ENCODE results near the gene PLET1. TPM values are rescaled to one million over a fixed set of nuclear protein-coding genes. Genes with fewer than 3 reads are reported as not detected.
"Not testable (repeated sequence)": the region's sequence is repeated elsewhere in the genome, so short reads cannot be mapped to it uniquely, and the experiment has no call there.

The PLET1 gene
- total RNA-seq, 4 donors from 2014 or later: not detected

- no peak overlapping the region for H3K4me3 ChIP-seq (ENCODE audit: low read depth, poor library complexity, severe bottlenecking)
- no peak for DNase-seq (ENCODE audit: low spot score in 2 of 2)
- 55 to 71% methylated on average over 3 of the region's 3 CpGs for WGBS, 2 donors
- intact Hi-C loops (cut with DNase I; ENCODE audit: low total_unique reads): loop anchor here (10.0 kb wide), 1 partner anchor 1073 kb away; no protein-coding TSS in a partner anchor
- no peak for TF ChIP-seq POLR2A (IDR thresholded peaks at IDR 0.05)
Observed at GRCh38 chr11:112212290-112212689, 48.4 kb downstream of the PLET1 start.

DNA sequence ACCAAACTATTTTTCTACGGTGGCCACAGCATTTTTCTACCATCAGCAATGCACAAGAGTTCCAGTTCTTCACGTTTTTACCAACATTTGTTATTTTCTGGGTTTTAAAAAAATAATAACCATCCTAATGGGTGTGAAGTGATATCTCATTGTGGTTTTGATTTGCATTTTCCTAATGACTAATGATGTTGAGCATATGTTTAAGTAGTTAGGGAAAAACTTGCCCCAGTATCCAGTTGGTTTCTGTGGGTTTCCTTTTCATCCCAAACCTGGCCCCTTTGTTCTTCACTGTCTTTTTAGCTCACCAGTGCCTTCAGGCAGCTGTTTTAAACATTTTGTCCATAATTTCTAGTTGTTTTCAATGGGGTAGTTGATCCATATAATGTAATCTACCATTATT is 49.1 kb downstream of the PLET1 start:
- intact Hi-C loops (cut with DNase I; ENCODE audit: low total_unique reads): loop anchor here (10.0 kb wide), 1 partner anchor 1073 kb away; no protein-coding TSS in a partner anchor
- H3K4me3 ChIP-seq (ENCODE audit: low read depth, poor library complexity, severe bottlenecking): no peak overlapping the region
- WGBS, 2 donors: 50 to 52% methylated on average over 2 of the region's 2 CpGs
- no peak for DNase-seq (ENCODE audit: low spot score in 2 of 2)
- no peak for TF ChIP-seq CTCF (IDR thresholded peaks at IDR 0.05)
- no peak for TF ChIP-seq POLR2A (IDR thresholded peaks at IDR 0.05)

DNA sequence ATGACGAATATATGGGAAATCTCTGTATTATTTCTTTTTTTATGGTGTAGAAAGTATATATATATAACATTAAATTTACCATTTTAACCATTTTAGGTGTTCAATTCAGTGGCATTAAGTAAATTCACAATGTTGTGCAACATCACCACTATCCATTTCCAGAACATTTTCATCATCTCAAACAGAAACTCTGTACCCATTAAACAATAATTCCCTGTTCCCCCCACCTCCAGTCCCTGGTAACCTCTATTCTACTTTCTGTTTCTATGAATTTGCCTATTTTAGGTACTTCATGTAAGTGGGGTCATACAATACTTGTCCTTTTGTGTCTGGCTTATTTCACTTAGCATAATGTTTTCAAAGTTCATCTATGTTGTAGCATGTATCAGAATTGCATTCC is 49.8 kb downstream of the PLET1 start:
- TF ChIP-seq CTCF (IDR thresholded peaks at IDR 0.05) (no peak), POLR2A (IDR thresholded peaks at IDR 0.05) (no peak)
- WGBS, 2 donors: 75 to 83% methylated on average over 1 of the region's 1 CpG
- DNase-seq (ENCODE audit: low spot score in 2 of 2): no peak
- H3K4me3 ChIP-seq (ENCODE audit: low read depth, poor library complexity, severe bottlenecking): no peak overlapping the region
- intact Hi-C loops (cut with DNase I; ENCODE audit: low total_unique reads): loop anchor here (10.0 kb wide), 1 partner anchor 1074 kb away; no protein-coding TSS in a partner anchor

GRCh38 chr11:112206071-112206470 is 54.6 kb downstream of the PLET1 start:
- TF ChIP-seq POLR2A (IDR thresholded peaks at IDR 0.05): no peak
- no peak for TF ChIP-seq CTCF (IDR thresholded peaks at IDR 0.05)
- intact Hi-C loops (cut with DNase I; ENCODE audit: low total_unique reads): no loop called here
- 94 to 97% methylated on average over 18 to 23 of the region's 23 CpGs for WGBS, 2 donors
- no peak overlapping the region for H3K4me3 ChIP-seq (ENCODE audit: low read depth, poor library complexity, severe bottlenecking)
- DNase-seq (ENCODE audit: low spot score in 2 of 2): peak in 1 of 2 donors; percentile 85

GRCh38 chr11:112200252-112200651 is 60.4 kb downstream of the PLET1 start:
- DNase-seq (ENCODE audit: low spot score in 2 of 2): no peak
- TF ChIP-seq POLR2A (IDR thresholded peaks at IDR 0.05) (no peak), CTCF (IDR thresholded peaks at IDR 0.05) (no peak)
- WGBS, 2 donors: 22 to 26% methylated on average over 2 of the region's 2 CpGs
- H3K4me3 ChIP-seq (ENCODE audit: low read depth, poor library complexity, severe bottlenecking): no peak overlapping the region
- intact Hi-C loops (cut with DNase I; ENCODE audit: low total_unique reads): no loop called here

- intact Hi-C loops (cut with DNase I; ENCODE audit: low total_unique reads); H3K4me3 ChIP-seq (ENCODE audit: low read depth, poor library complexity, severe bottlenecking); DNase-seq (ENCODE audit: low spot score in 2 of 2): not testable (repeated sequence)
- 80 to 86% methylated on average over 4 of the region's 4 CpGs for WGBS, 2 donors
Observed at GRCh38 chr11:112199101-112199500, 61.6 kb downstream of the PLET1 start.

Other genes with a start within 250 kb of the PLET1 start
- gene DLAT, start 235.5 kb downstream of the PLET1 start, total RNA-seq: 10 to 100 TPM; 18.1 to 32.1 (median 23.8) TPM
- gene PIH1D2, start 186.8 kb downstream of the PLET1 start, total RNA-seq: 1 to 10 TPM in 2 of 4 donors, under 1 TPM in 2; 0.38 to 2.4 (median 0.90) TPM
- 10 to 100 TPM in 3 of 4 donors, 1 to 10 TPM in 1; 8.5 to 15.6 (median 12.3) TPM for gene NKAPD1, start 186.6 kb downstream of the PLET1 start, total RNA-seq
- 10 to 100 TPM; 12.4 to 49.0 (median 29.9) TPM for gene TIMM8B, start 174.1 kb downstream of the PLET1 start, total RNA-seq
- gene SDHD, start 174.0 kb downstream of the PLET1 start, total RNA-seq: 100 to 1,000 TPM in 2 of 4 donors, 10 to 100 TPM in 2; 60.9 to 142 (median 98.9) TPM
- gene IL18, start 96.8 kb downstream of the PLET1 start, total RNA-seq: 100 to 1,000 TPM; 231 to 331 (median 297) TPM
- under 1 TPM in 2 of 4 donors, not detected in 2; 0.22 to 0.75 TPM for gene TEX12, start 93.5 kb downstream of the PLET1 start, total RNA-seq
- gene BCO2, start 85.3 kb downstream of the PLET1 start, total RNA-seq: 1 to 10 TPM in 3 of 4 donors, under 1 TPM in 1; 0.98 to 5.7 (median 3.7) TPM
- gene PTS, start 34.4 kb downstream of the PLET1 start, total RNA-seq: 10 to 100 TPM; 17.0 to 37.2 (median 22.4) TPM